CD14-positive monocyte (primary cell): ENCODE results near the gene PKD1. TPM values are rescaled to one million over a fixed set of nuclear protein-coding genes. Genes with fewer than 3 reads are reported as not detected.
"Not testable (repeated sequence)": the region's sequence is repeated elsewhere in the genome, so short reads cannot be mapped to it uniquely, and the experiment has no call there.

Experiments used
- DNase-seq, 3 donors: peaks; one replicate each; pipeline ENCODE4 v3.0.0-alpha.2; 2011 to 2022
- H2AFZ ChIP-seq: 2 replicates; pipeline ENCODE4 v1.6.0; 2012; ENCODE audit warnings: mild to moderate bottlenecking, low read depth, low read length, inconsistent platforms; ENCODE audit not compliant: insufficient read depth, poor library complexity, severe bottlenecking
- H3K27ac ChIP-seq, 2 donors: 1 replicate in 1 of 2; 2 replicates in 1 of 2; pipeline ENCODE4 v1.5.1; 2012 to 2013; ENCODE audit warnings: low read length in 2 of 2, control low read depth in 1 of 2, inconsistent platforms in 1 of 2, low read depth in 1 of 2, mild to moderate bottlenecking in 1 of 2
- H3K27me3 ChIP-seq, 2 donors: one replicate each; pipeline versions ENCODE4 v1.6.0 to v1.6.1; 2011 to 2013; ENCODE audit warnings: low read length in 2 of 2; ENCODE audit not compliant: control insufficient read depth in 2 of 2, insufficient read depth in 2 of 2
- H3K36me3 ChIP-seq, 2 donors: replicated peaks in 1 of 2; 1 replicate in 1 of 2; 2 replicates in 1 of 2; pipeline versions ENCODE4 v1.5.1 to v1.6.1; 2012 to 2013; ENCODE audit warnings: low read length in 2 of 2, control low read depth in 1 of 2, inconsistent platforms in 1 of 2, mild to moderate bottlenecking in 1 of 2; ENCODE audit not compliant: insufficient read depth in 2 of 2, control insufficient read depth in 1 of 2
- H3K4me1 ChIP-seq, 2 donors: 1 replicate in 1 of 2; 2 replicates in 1 of 2; pipeline versions ENCODE4 v1.5.1 to v1.6.1; 2012 to 2013; ENCODE audit warnings: low read length in 2 of 2, control low read depth in 1 of 2, inconsistent platforms in 1 of 2, mild to moderate bottlenecking in 1 of 2, moderate library complexity in 1 of 2; ENCODE audit not compliant: insufficient read depth in 2 of 2, control insufficient read depth in 1 of 2
- H3K4me2 ChIP-seq: replicated peaks from 2 replicates; pipeline ENCODE3; 2012; ENCODE audit warnings: low read length, moderate library complexity, mild to moderate bottlenecking; ENCODE audit not compliant: poor library complexity, severe bottlenecking; ENCODE audit errors: extremely low read depth
- H3K4me3 ChIP-seq, 3 experiments: fragments of 200-600 bp in 1 of 3; sonication (generic) in 1 of 3; replicated peaks in 1 of 3; 1 replicate in 2 of 3; 2 replicates in 1 of 3; pipeline ENCODE4 v1.5.1; 2011 to 2013; ENCODE audit warnings: low read length in 3 of 3, mild to moderate bottlenecking in 3 of 3, control low read depth in 2 of 3, low read depth in 2 of 3, inconsistent platforms in 1 of 3, moderate library complexity in 1 of 3
- H3K79me2 ChIP-seq: 2 replicates; pipeline ENCODE4 v1.6.0; 2012; ENCODE audit warnings: mild to moderate bottlenecking, control low read depth, inconsistent platforms, low read length, moderate library complexity; ENCODE audit not compliant: insufficient read depth
- H3K9ac ChIP-seq: 2 replicates; pipeline ENCODE4 v1.6.0; 2017; ENCODE audit warnings: low read length, mild to moderate bottlenecking; ENCODE audit not compliant: insufficient read depth, poor library complexity, severe bottlenecking
- H3K9me3 ChIP-seq, 2 donors: replicated peaks in 1 of 2; 1 replicate in 1 of 2; 2 replicates in 1 of 2; pipeline versions ENCODE4 v1.5.1 to v1.6.1; 2012 to 2013; ENCODE audit warnings: low read length in 2 of 2, control low read depth in 1 of 2; ENCODE audit not compliant: control insufficient read depth in 1 of 2, insufficient read depth in 1 of 2
- H4K20me1 ChIP-seq: 2 replicates; pipeline ENCODE4 v1.6.0; 2012; ENCODE audit warnings: mild to moderate bottlenecking, low read length, control low read depth, moderate library complexity; ENCODE audit not compliant: insufficient read depth
- H3K27ac Mint-ChIP-seq, 7 donors: one replicate each; pipeline ENCODE4 v1.8.0; 2020; ENCODE audit warnings: mild to moderate bottlenecking in 7 of 7, mixed read lengths in 7 of 7, moderate library complexity in 6 of 7, inconsistent platforms in 2 of 7
- H3K27me3 Mint-ChIP-seq, 3 donors: one replicate each; pipeline ENCODE4 v1.8.0; 2021 to 2022; ENCODE audit warnings: low read depth in 3 of 3, mild to moderate bottlenecking in 3 of 3, mixed read lengths in 3 of 3, moderate library complexity in 3 of 3, inconsistent platforms in 1 of 3
- H3K36me3 Mint-ChIP-seq, 2 donors: one replicate each; pipeline ENCODE4 v1.8.0; 2020; ENCODE audit warnings: mixed read lengths in 2 of 2, inconsistent platforms in 1 of 2, mild to moderate bottlenecking in 1 of 2
- H3K4me1 Mint-ChIP-seq: one replicate; pipeline ENCODE4 v1.8.0; 2020; ENCODE audit warnings: mild to moderate bottlenecking, mixed read lengths
- H3K4me3 Mint-ChIP-seq, 2 donors: one replicate each; pipeline ENCODE4 v1.8.0; 2020; ENCODE audit warnings: mild to moderate bottlenecking in 2 of 2, mixed read lengths in 2 of 2, moderate library complexity in 1 of 2
- H3K9me3 Mint-ChIP-seq, 7 donors: one replicate each; pipeline ENCODE4 v1.8.0; 2020 to 2022; ENCODE audit warnings: mixed read lengths in 7 of 7, mild to moderate bottlenecking in 6 of 7, moderate library complexity in 6 of 7, inconsistent platforms in 2 of 7
- WGBS: methylation state at CpG from one replicate; pipeline ENCODE4 v1.1.5; 2013; ENCODE audit warnings: missing lambda C conversion rate; ENCODE audit not compliant: insufficient coverage; 5-methylcytosine and 5-hydroxymethylcytosine counted together
- intact Hi-C, 2 donors: fragments of 100-400 bp; cut with micrococcal nuclease; formaldehyde crosslinking; loops; one replicate each; pipeline versions ENCODE4 v1.15.0 to v1.15.1; 2023
- polyA plus RNA-seq, 3 donors: library from polyadenylated mRNA; depleted of rRNA in 1 of 3; unstranded in 2 of 3; stranded (reverse) in 1 of 3; fragments of 300-500 nt in 2 of 3; fragments of >200 nt in 1 of 3; fragmentation: Illumina TruSeq in 2 of 3; gene quantifications; 1 replicate in 2 of 3; 2 replicates in 1 of 3; pipeline ENCODE4 v1.2.3, GENCODE V29; 2012 to 2021

Gene PKD1
- polyA plus RNA-seq, 3 donors, result 0.22 to 53.8 (median 1.6) TPM

DNA sequence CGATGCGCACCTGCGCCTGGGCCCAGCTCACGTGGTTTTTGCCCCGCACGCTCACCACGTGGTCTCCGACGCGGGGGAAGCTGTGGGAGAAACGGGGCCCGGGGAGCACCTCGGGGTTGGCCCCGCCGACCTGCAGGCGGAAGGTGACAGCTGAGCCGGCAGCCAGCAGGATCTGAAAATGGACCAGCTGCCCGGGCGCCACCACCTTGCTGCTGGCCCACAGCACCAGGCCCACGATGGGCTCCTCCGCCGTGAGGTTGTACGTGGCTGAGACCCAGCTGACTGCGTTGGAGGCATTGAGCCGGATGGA is 26.5 kb downstream of the PKD1 start:
- H3K4me3 Mint-ChIP-seq, H3K79me2 ChIP-seq, H3K27me3 Mint-ChIP-seq, DNase-seq, H3K27ac Mint-ChIP-seq, H3K4me3 ChIP-seq, H4K20me1 ChIP-seq, H3K27me3 ChIP-seq, intact Hi-C loops, H3K9me3 Mint-ChIP-seq, H3K4me1 Mint-ChIP-seq, H3K9ac ChIP-seq, H3K27ac ChIP-seq, H2AFZ ChIP-seq, H3K4me2 ChIP-seq, H3K4me1 ChIP-seq, H3K9me3 ChIP-seq: not testable (repeated sequence)
- WGBS, result 94% methylated on average over 25 of the region's 25 CpGs
- H3K36me3 ChIP-seq, result peaks cover 16 to 19% of the 10 kb centered on the region in 2 donors
- H3K36me3 Mint-ChIP-seq, result peaks cover 19 to 44% of the 10 kb centered on the region in 2 donors

DNA sequence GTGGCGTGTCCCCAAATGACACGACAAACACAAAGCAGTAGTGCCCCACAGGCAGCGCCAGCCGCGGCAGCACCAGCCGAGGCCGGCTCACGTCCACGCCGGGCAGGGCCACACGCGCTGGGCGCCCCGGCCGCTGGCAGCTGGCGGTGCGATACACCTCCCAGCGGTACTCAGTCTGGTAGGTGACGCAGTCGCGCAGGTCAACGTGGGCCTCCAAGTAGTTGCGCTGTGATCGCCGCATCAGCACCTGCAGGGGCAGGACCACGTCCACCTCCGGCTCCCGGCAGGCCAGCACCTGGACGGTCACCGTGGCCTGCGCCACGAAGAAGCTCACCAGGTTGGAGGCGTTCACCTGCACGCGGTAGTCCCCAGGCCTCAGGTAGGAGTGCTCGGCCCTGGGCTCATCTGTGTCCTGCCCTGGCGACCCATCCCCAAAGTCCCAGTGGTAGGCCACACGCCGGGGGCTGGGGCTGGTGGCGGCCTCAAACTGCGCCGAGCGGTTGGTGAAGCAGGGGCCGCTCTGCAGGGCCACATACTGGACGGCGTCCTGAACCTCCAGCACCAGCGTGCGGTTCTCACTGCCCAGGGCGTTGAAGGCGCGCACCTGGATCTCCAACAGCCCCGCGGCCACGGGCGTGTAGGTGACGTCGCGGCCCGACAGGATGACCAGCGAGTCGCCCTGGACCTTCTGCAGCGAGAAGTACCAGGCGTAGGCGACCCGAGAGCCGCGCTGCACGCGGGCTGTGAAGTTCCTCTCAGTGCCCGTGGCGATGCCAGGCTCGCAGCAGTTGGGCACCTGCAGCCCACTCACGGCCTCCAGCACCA is 27.0 kb downstream of the PKD1 start:
- H3K4me3 Mint-ChIP-seq, intact Hi-C loops, H3K9ac ChIP-seq, H3K27ac Mint-ChIP-seq, DNase-seq, H3K27me3 Mint-ChIP-seq, H3K9me3 Mint-ChIP-seq, H3K27me3 ChIP-seq, H3K4me1 ChIP-seq, H3K4me1 Mint-ChIP-seq, H3K27ac ChIP-seq, H2AFZ ChIP-seq, H4K20me1 ChIP-seq, H3K4me3 ChIP-seq, H3K9me3 ChIP-seq, H3K4me2 ChIP-seq, H3K79me2 ChIP-seq: not testable (repeated sequence)
- WGBS, result 97% methylated on average over 61 of the region's 73 CpGs
- peaks cover 17 to 45% of the 10 kb centered on the region in 2 donors for H3K36me3 Mint-ChIP-seq
- H3K36me3 ChIP-seq, result peaks cover 16% of the 10 kb centered on the region in 2 donors

DNA sequence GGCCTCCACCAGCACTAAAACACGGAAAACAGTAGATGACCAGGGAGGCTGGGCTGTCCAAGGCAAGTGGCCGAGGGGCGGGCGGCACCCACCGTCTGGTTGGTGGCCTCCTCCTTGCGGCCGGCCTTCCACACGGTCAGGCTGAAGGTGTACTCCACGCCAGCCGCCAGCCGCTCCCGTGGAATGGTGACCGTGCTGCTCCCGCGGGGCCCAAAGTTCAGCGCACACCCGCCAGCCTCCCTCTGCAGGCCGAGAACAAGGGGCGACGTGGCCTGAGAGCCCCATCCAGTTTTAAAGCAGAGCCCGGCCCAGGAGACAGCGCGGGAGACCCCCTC is 27.9 kb downstream of the PKD1 start:
- DNase-seq, H3K27me3 ChIP-seq, H3K27me3 Mint-ChIP-seq, H3K4me1 Mint-ChIP-seq, H3K9me3 ChIP-seq, H3K4me3 Mint-ChIP-seq, H3K9ac ChIP-seq, H3K4me2 ChIP-seq, H3K4me1 ChIP-seq, H4K20me1 ChIP-seq, intact Hi-C loops, H3K4me3 ChIP-seq, H3K9me3 Mint-ChIP-seq, H2AFZ ChIP-seq, H3K79me2 ChIP-seq, H3K27ac ChIP-seq: not testable (repeated sequence)
- H3K36me3 ChIP-seq, result peaks cover 14 to 16% of the 10 kb centered on the region in 2 donors
- WGBS, result 93% methylated on average over 13 of the region's 23 CpGs
- H3K27ac Mint-ChIP-seq, result peak overlapping the region in 1 of 7 donors; percentile 40
- H3K36me3 Mint-ChIP-seq, result peaks cover 17 to 49% of the 10 kb centered on the region in 2 donors

DNA sequence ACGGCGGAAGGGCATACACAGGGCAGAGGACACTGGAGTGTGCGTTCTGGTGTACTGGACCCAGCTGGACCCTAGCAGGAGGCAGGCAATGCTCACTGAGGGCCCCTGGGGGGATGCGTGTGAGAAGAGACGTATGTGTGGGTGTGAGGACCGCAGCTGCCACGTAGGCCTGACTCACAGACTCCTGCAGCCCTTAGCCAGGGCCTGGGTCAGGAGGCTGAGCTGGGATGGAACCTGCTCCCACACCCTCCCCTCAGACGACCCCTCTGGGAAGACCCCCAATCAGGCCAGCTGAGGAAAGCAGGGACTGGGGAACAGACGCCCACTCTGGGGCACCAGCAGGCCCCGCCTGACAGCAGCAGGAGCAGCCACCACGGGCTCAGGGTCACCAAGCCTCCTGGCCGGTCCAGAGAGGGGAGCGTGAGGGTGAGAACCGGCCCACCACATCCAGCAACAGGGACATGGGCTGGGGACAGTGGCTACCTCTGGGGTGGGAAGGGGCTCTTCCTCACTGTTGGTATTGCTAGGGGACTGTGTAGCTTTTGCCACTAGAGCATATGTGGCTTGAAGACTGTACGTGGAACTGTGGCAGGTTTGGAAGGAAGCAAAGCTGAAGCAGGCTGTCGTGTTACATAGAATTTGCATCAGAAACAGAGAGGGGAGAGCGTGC is 28.4 kb downstream of the PKD1 start:
- H3K27me3 ChIP-seq, H3K4me3 ChIP-seq, intact Hi-C loops, H3K4me1 ChIP-seq, H2AFZ ChIP-seq, H3K4me2 ChIP-seq, H4K20me1 ChIP-seq, DNase-seq, H3K79me2 ChIP-seq, H3K27ac ChIP-seq, H3K27me3 Mint-ChIP-seq, H3K4me1 Mint-ChIP-seq, H3K9me3 Mint-ChIP-seq, H3K9me3 ChIP-seq, H3K4me3 Mint-ChIP-seq, H3K9ac ChIP-seq: not testable (repeated sequence)
- peaks cover 16 to 50% of the 10 kb centered on the region in 2 donors for H3K36me3 Mint-ChIP-seq
- peaks cover 13 to 16% of the 10 kb centered on the region in 2 donors for H3K36me3 ChIP-seq
- peak overlapping the region in 2 of 7 donors; percentile 2 to 40 for H3K27ac Mint-ChIP-seq
- 96% methylated on average over 5 of the region's 17 CpGs for WGBS
